ENCODE results near the gene CNTNAP2.
"Not testable (repeated sequence)": the region's sequence is repeated elsewhere in the genome, so short reads cannot be mapped to it uniquely, and the experiment has no call there.

CNTNAP2 gene

GRCh38 chr7:147053746-147054145, 937.1 kb downstream of the CNTNAP2 start:
- DNase-seq: no peak

- no peak for DNase-seq
Observed at GRCh38 chr7:147060070-147060469, 943.5 kb downstream of the CNTNAP2 start.

GRCh38 chr7:147062897-147063296, 946.3 kb downstream of the CNTNAP2 start:
- no peak for DNase-seq

GRCh38 chr7:147068842-147069241, 952.2 kb downstream of the CNTNAP2 start:
- DNase-seq: no peak

- DNase-seq: no peak
Observed at GRCh38 chr7:147069771-147070170, 953.2 kb downstream of the CNTNAP2 start.

- DNase-seq: no peak
Observed at GRCh38 chr7:147070886-147071285, 954.3 kb downstream of the CNTNAP2 start.

GRCh38 chr7:147071536-147071935, 954.9 kb downstream of the CNTNAP2 start:
- no peak for DNase-seq

GRCh38 chr7:147078312-147078711, 961.7 kb downstream of the CNTNAP2 start:
- DNase-seq: no peak

GRCh38 chr7:147079083-147079482, 962.5 kb downstream of the CNTNAP2 start:
- no peak for DNase-seq

GRCh38 chr7:147079921-147080420, 963.4 kb downstream of the CNTNAP2 start:
- no peak for DNase-seq

- DNase-seq: no peak
Observed at GRCh38 chr7:147081117-147081516, 964.5 kb downstream of the CNTNAP2 start.

GRCh38 chr7:147089051-147089461, 972.5 kb downstream of the CNTNAP2 start:
- DNase-seq: no peak

GRCh38 chr7:147089608-147090007, 973.0 kb downstream of the CNTNAP2 start:
- no peak for DNase-seq

GRCh38 chr7:147096629-147097028, 980.0 kb downstream of the CNTNAP2 start:
- DNase-seq: no peak

- DNase-seq: no peak
Observed at GRCh38 chr7:147103224-147103623, 986.6 kb downstream of the CNTNAP2 start.

- no peak for DNase-seq
Observed at GRCh38 chr7:147106746-147107145, 990.1 kb downstream of the CNTNAP2 start.

GRCh38 chr7:147114525-147114924, 997.9 kb downstream of the CNTNAP2 start:
- not testable (repeated sequence) for DNase-seq

GRCh38 chr7:147136352-147136751, 1019.8 kb downstream of the CNTNAP2 start:
- DNase-seq: no peak

GRCh38 chr7:147145194-147145593, 1028.6 kb downstream of the CNTNAP2 start:
- no peak for DNase-seq

GRCh38 chr7:147146169-147146568, 1029.6 kb downstream of the CNTNAP2 start:
- DNase-seq: no peak

GRCh38 chr7:147151661-147152060, 1035.1 kb downstream of the CNTNAP2 start:
- DNase-seq: no peak

- no peak for DNase-seq
Observed at GRCh38 chr7:147153571-147153970, 1037.0 kb downstream of the CNTNAP2 start.

- DNase-seq: no peak
Observed at GRCh38 chr7:147161405-147161804, 1044.8 kb downstream of the CNTNAP2 start.

GRCh38 chr7:147170341-147171012, 1053.9 kb downstream of the CNTNAP2 start:
- DNase-seq: no peak

- no peak for DNase-seq
Observed at GRCh38 chr7:147171013-147171391, 1054.4 kb downstream of the CNTNAP2 start.
